Heart left ventricle (tissue), 16 donors: ENCODE results near the gene FOXN3. TPM values are rescaled to one million over a fixed set of nuclear protein-coding genes. Genes with fewer than 3 reads are reported as not detected.

Experiments used
- ATAC-seq, 4 donors: fragments of 200-7000 bp; cut with Tn5 transposase; one replicate each; pipeline ENCODE4 v1.9.1; 2020 to 2022; ENCODE audit warnings: moderate library complexity in 4 of 4, mild to moderate bottlenecking in 3 of 4, moderate number of reproducible peaks in 1 of 4
- DNase-seq, 5 donors: peaks; one replicate each; pipeline ENCODE4 v3.0.0-alpha.2; 2020
- H3K27ac ChIP-seq, 12 donors: fragments of 200-600 bp; sonication (generic) in 4 of 12; one replicate each; pipeline versions ENCODE4 v1.5.0 to v1.8.0; 2016 to 2022; ENCODE audit warnings: mild to moderate bottlenecking in 2 of 12
- H3K27me3 ChIP-seq, 9 donors: fragments of 200-600 bp; sonication (generic) in 2 of 9; one replicate each; pipeline versions ENCODE4 v1.5.1 to v1.8.0; 2016 to 2022; ENCODE audit warnings: mild to moderate bottlenecking in 3 of 9
- H3K36me3 ChIP-seq, 9 donors: fragments of 200-600 bp; sonication (generic) in 2 of 9; one replicate each; pipeline versions ENCODE4 v1.5.0 to v1.8.0; 2018 to 2022; ENCODE audit warnings: mild to moderate bottlenecking in 2 of 9
- H3K4me1 ChIP-seq, 12 donors: fragments of 200-600 bp; sonication (generic) in 4 of 12; one replicate each; pipeline versions ENCODE4 v1.5.0 to v1.8.0; 2016 to 2022; ENCODE audit warnings: mild to moderate bottlenecking in 3 of 12
- H3K4me3 ChIP-seq, 12 donors: fragments of 200-600 bp; sonication (generic) in 4 of 12; one replicate each; pipeline versions ENCODE4 v1.5.0 to v1.8.0; 2017 to 2022; ENCODE audit warnings: mild to moderate bottlenecking in 9 of 12, moderate library complexity in 4 of 12
- H3K9me3 ChIP-seq, 12 donors: fragments of 200-600 bp; sonication (generic) in 4 of 12; one replicate each; pipeline versions ENCODE4 v1.5.0 to v1.8.0; 2016 to 2022; ENCODE audit warnings: mild to moderate bottlenecking in 1 of 12
- CTCF ChIP-seq, 12 donors: fragments of 200-600 bp; sonication (generic) in 4 of 12; IDR thresholded peaks; one replicate each; pipeline versions ENCODE4 v1.5.0 to v1.8.0; 2018 to 2022; ENCODE audit warnings: antibody characterized with exemption in 12 of 12, mild to moderate bottlenecking in 5 of 12
- POLR2A ChIP-seq, 2 donors: fragments of 450-650 bp; IDR thresholded peaks; one replicate each; pipeline ENCODE4 v1.6.1; 2017; ENCODE audit warnings: antibody characterized with exemption in 2 of 2, mild to moderate bottlenecking in 2 of 2, moderate library complexity in 2 of 2
- WGBS, 4 donors: extraction: QIAGEN DNeasy Blood & Tissue Kit in 2 of 4; methylation state at CpG; one replicate each; pipeline versions ENCODE4 v1.1.5 to v1.1.7; 2013 to 2018; 5-methylcytosine and 5-hydroxymethylcytosine counted together
- intact Hi-C, 10 donors: fragments of 100-400 bp; cut with DNase I; formaldehyde crosslinking; loops; one replicate each; pipeline versions ENCODE4 v1.11.1 to v1.14.2; 2022
- polyA plus RNA-seq, 2 donors: library from polyadenylated mRNA; stranded (reverse); fragments of 200-250 nt; gene quantifications; one replicate each; pipeline ENCODE4 v1.2.3, GENCODE V29; 2013
- total RNA-seq, 9 donors: library from RNA; depleted of rRNA in 2 of 9; stranded (reverse); fragments of >200 nt in 2 of 9; fragmentation: NEBNext Ultra II Directional in 3 of 9; extraction: Animal tissue kit (Norgen Biotek cat#: 25700) in 3 of 9; gene quantifications; one replicate each; pipeline versions ENCODE4 v1.1.0 to v1.2.4, GENCODE V29; 2016 to 2023
- donor health status: ischemic (EF 13 %, LVEDD 7.1; RV severe dilation, severe dysfunction).
- donor health status: healthy with polysubstance abuse.
- donor health status: DM: no; HTN: yes; CAD: no.
- donor health status: DM: no; HTN: no; CAD: no.
- donor health status: ischemic (EF 25% LVEDD 6.9; RV normal size, moderate dysfunction).
- donor health status: ischemic (EF 25% LVEDD 5.7; RV mildly dilated, moderate dysfunction).
- donor health status: healthy.
- donor health status: DM: yes; HTN: yes; CAD: no.
- donor health status: ischemic (EF 35%, LVEDD 5.7; RV mildly dilated, moderate dysfunction).
- donor health status: nonischemic (EF 11% LVEDD 7.7; RV severe dilation, severe dysfunction).
- donor health status: DM: yes; HTN: yes; CAD: no.
- donor health status: PGD.
- donor health status: ischemic (EF 29% LVEDD 5.4; RV normal size, mild dysfunction).
- donor health status: nonischemic (EF 23%, LVEDD 6.1; RV moderate dilation, normal function).

FOXN3 gene
- total and polyA plus RNA-seq, 11 donors = 24.4 to 161 (median 111) TPM

- peak; percentile 43 to 74 (median 70) for DNase-seq
- Histone ChIP-seq H3K4me1 (peaks cover 0 to 41% (median 22%) of the 10 kb centered on the region in 12 donors), H3K4me3 (no peak overlapping the region), H3K27ac (peak overlapping the region in 8 of 12 donors; percentile 10 to 50 (median 36)), H3K27me3 (no peaks in the 10 kb centered on the region), H3K9me3 (no peaks in the 10 kb centered on the region), H3K36me3 (peaks cover 0 to 8% (median 0%) of the 10 kb centered on the region in 9 donors)
- peak; percentile 87 to 94 (median 93) for ATAC-seq
- TF ChIP-seq CTCF (IDR thresholded peaks at IDR 0.05) (no peak), POLR2A (IDR thresholded peaks at IDR 0.05) (no peak)
- 54 to 69% (median 58%) methylated on average over 7 of the region's 7 CpGs for WGBS, 4 donors
- intact Hi-C loops = loop anchor here in 1 of 10 donors (10.0 kb wide), 1 partner anchor 101 kb away; no protein-coding TSS in a partner anchor
Measured at GRCh38 chr14:89294060-89294459, 123.0 kb downstream of the FOXN3 start.

GRCh38 chr14:89293314-89293916 is 123.6 kb downstream of the FOXN3 start:
- Histone ChIP-seq H3K36me3 (peaks cover 0 to 8% (median 0%) of the 10 kb centered on the region in 9 donors), H3K27me3 (no peaks in the 10 kb centered on the region), H3K27ac (peak overlapping the region in 8 of 12 donors; percentile 21 to 50 (median 36)), H3K4me1 (peaks cover 0 to 38% (median 21%) of the 10 kb centered on the region in 12 donors), H3K4me3 (no peak overlapping the region), H3K9me3 (no peaks in the 10 kb centered on the region)
- intact Hi-C loops = loop anchor here in 1 of 10 donors (10.0 kb wide), 1 partner anchor 101 kb away; no protein-coding TSS in a partner anchor
- WGBS, 4 donors = 63 to 82% (median 79%) methylated on average over 6 of the region's 6 CpGs
- TF ChIP-seq CTCF (IDR thresholded peaks at IDR 0.05) = no peak
- no peak for TF ChIP-seq POLR2A (IDR thresholded peaks at IDR 0.05)
- DNase-seq (no peak), ATAC-seq (peak in 2 of 4 donors; percentile 8)

GRCh38 chr14:89292579-89293313 is 124.3 kb downstream of the FOXN3 start:
- WGBS, 4 donors = 69 to 81% (median 78%) methylated on average over 13 of the region's 13 CpGs
- H3K27ac ChIP-seq = peak overlapping the region in 3 of 12 donors; percentile 9 to 35 (median 21)
- peaks cover 0 to 8% (median 0%) of the 10 kb centered on the region in 9 donors for H3K36me3 ChIP-seq
- H3K4me1 ChIP-seq = peaks cover 0 to 38% (median 23%) of the 10 kb centered on the region in 12 donors
- no peaks in the 10 kb centered on the region for H3K27me3 ChIP-seq
- DNase-seq = no peak
- no peak overlapping the region for H3K4me3 ChIP-seq
- peak; percentile 28 to 59 (median 40) for ATAC-seq
- H3K9me3 ChIP-seq = no peaks in the 10 kb centered on the region
- no peak for TF ChIP-seq POLR2A (IDR thresholded peaks at IDR 0.05)
- no peak for TF ChIP-seq CTCF (IDR thresholded peaks at IDR 0.05)
- intact Hi-C loops = loop anchor here in 1 of 10 donors (10.0 kb wide), 1 partner anchor 102 kb away; no protein-coding TSS in a partner anchor
